Muscle layer of colon (tissue), 2 donors: ENCODE data around the gene SCN3A.

ENCODE experiments used
- H3K27ac ChIP-seq: one replicate; pipeline ENCODE4 v1.7.0; 2013; ENCODE audit warnings: low read depth, mild to moderate bottlenecking, low read length, moderate library complexity
- H3K27me3 ChIP-seq, 2 donors: one replicate each; pipeline ENCODE4 v1.7.0; 2013; ENCODE audit warnings: low read length in 2 of 2, mild to moderate bottlenecking in 2 of 2; ENCODE audit not compliant: insufficient read depth in 2 of 2, control insufficient read depth in 1 of 2
- H3K36me3 ChIP-seq: one replicate; pipeline ENCODE4 v1.7.0; 2013; ENCODE audit warnings: mild to moderate bottlenecking, low read length; ENCODE audit not compliant: insufficient read depth
- H3K4me1 ChIP-seq: one replicate; pipeline ENCODE4 v1.7.0; 2013; ENCODE audit warnings: mild to moderate bottlenecking, low read length; ENCODE audit not compliant: insufficient read depth
- H3K4me3 ChIP-seq, 2 donors: one replicate each; pipeline ENCODE4 v1.7.0; 2013; ENCODE audit warnings: low read length in 2 of 2, low read depth in 1 of 2, mild to moderate bottlenecking in 1 of 2, moderate library complexity in 1 of 2
- H3K9ac ChIP-seq: one replicate; pipeline ENCODE4 v1.7.0; 2013; ENCODE audit warnings: low read length
- H3K9me3 ChIP-seq: one replicate; pipeline ENCODE4 v1.7.0; 2013; ENCODE audit warnings: mild to moderate bottlenecking, low read length
- donor health status: abdominal sarcoma.
- donor health status: Adenocarcinoma of cecum.

The SCN3A gene

GRCh38 chr2:165203689-165204559 lies at the start of gene SCN3A:
Gene SCN3A, minus strand, starts transcription at chr2:165204050. Its CDS starts 27,656 bp downstream, at chr2:165176394.
- H3K27ac ChIP-seq: no peak within 1 kb of the TSS
- H3K9me3 ChIP-seq: no peaks in the 10 kb centered on the region
- no peaks in the 10 kb centered on the region for H3K36me3 ChIP-seq
- no peaks in the 10 kb centered on the region for H3K27me3 ChIP-seq
- no peak within 1 kb of the TSS for H3K9ac ChIP-seq
- no peak within 1 kb of the TSS for H3K4me3 ChIP-seq
- H3K4me1 ChIP-seq: no peaks in the 10 kb centered on the region

GRCh38 chr2:165253178-165253577 lies 49.3 kb upstream of the SCN3A start:
- H3K9ac ChIP-seq: no peak overlapping the region
- H3K4me1 ChIP-seq: no peaks in the 10 kb centered on the region
- H3K27ac ChIP-seq: no peak overlapping the region
- H3K36me3 ChIP-seq: no peaks in the 10 kb centered on the region
- H3K9me3 ChIP-seq: no peaks in the 10 kb centered on the region
- no peak overlapping the region for H3K4me3 ChIP-seq
- H3K27me3 ChIP-seq: no peaks in the 10 kb centered on the region

DNA sequence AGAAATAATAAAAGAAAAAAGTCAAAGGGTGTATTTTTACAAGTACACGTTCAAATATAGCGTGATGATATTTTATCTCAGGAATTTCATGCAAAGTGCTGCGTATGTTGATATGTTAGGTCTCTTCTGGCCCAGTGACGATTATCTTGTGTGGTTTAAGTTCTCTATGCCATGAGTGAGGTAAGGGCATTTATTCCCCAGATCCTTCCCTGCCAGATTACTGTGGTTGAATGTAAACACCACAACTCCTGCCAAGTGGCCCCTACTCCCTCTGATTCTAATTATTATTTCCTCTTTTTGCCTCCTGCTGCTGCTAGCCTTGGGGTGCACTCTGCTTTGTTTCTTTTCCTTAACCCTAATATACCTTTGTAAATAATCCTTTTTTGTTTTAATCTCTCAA lies 47.5 kb upstream of the SCN3A start:
- no peaks in the 10 kb centered on the region for H3K27me3 ChIP-seq
- no peaks in the 10 kb centered on the region for H3K4me1 ChIP-seq
- H3K9ac ChIP-seq: no peak overlapping the region
- H3K27ac ChIP-seq: no peak overlapping the region
- H3K4me3 ChIP-seq: no peak overlapping the region
- H3K36me3 ChIP-seq: no peaks in the 10 kb centered on the region
- no peaks in the 10 kb centered on the region for H3K9me3 ChIP-seq

GRCh38 chr2:165248238-165248637 lies 44.4 kb upstream of the SCN3A start:
- Histone ChIP-seq H3K27ac (no peak overlapping the region), H3K27me3 (no peaks in the 10 kb centered on the region), H3K36me3 (no peaks in the 10 kb centered on the region), H3K9me3 (no peaks in the 10 kb centered on the region), H3K4me1 (no peaks in the 10 kb centered on the region), H3K4me3 (no peak overlapping the region), H3K9ac (no peak overlapping the region)

DNA sequence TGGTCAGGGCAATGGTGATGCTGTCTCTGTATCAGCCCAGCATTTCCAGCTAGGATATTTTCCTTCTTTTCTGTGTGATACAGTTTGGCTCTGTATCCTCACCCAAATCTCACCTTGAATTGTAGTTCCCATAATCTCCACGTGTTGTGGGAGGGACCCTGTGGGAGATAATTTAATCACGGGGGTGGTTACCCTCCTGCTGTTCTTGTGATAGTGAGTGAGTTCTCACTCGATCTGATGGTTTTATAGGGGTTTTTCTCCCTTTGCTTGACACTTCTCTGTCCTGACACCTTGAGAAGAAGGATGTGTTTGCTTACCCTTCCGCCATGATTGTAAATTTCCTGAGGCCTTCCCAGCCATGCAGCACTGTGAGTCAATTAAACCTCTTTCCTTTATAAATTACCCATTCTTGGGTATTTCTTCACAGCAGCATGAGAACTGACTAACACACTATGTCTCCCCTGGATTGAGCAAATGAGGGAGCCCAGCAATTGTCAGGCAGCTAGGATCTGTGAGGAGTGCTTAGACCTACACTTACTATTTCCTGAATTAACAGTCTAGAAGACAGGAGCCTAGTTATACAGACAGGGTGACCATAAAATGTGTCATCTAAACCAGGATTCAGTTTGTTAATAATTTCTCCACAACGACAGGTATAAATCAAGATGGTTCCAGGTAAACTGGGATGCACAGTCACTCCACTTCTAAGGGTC lies 41.4 kb upstream of the SCN3A start:
- no peaks in the 10 kb centered on the region for H3K36me3 ChIP-seq
- H3K27ac ChIP-seq: no peak overlapping the region
- no peaks in the 10 kb centered on the region for H3K9me3 ChIP-seq
- H3K9ac ChIP-seq: no peak overlapping the region
- H3K4me3 ChIP-seq: no peak overlapping the region
- H3K27me3 ChIP-seq: no peaks in the 10 kb centered on the region
- H3K4me1 ChIP-seq: no peaks in the 10 kb centered on the region

DNA sequence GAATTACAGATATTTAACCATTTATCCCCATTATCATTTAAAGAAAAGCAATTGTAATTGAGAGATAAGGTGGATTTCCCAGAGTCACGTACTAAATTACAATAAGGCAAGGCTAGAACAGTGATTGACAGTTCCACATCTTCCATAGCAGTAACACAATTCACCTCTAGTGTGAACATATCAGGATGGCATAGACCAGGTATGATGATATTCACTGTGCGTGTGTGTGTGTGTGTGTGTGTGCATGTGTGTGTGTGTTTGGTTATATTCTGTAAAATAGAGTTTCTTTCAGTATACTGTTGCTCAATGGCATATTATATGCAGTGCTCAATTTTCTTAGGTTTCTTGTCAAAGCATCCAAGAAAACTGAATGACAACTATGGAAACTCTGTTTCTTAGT lies 37.1 kb upstream of the SCN3A start:
- no peaks in the 10 kb centered on the region for H3K36me3 ChIP-seq
- no peak overlapping the region for H3K9ac ChIP-seq
- H3K27me3 ChIP-seq: no peaks in the 10 kb centered on the region
- no peak overlapping the region for H3K4me3 ChIP-seq
- H3K27ac ChIP-seq: no peak overlapping the region
- H3K4me1 ChIP-seq: no peaks in the 10 kb centered on the region
- H3K9me3 ChIP-seq: no peaks in the 10 kb centered on the region

DNA sequence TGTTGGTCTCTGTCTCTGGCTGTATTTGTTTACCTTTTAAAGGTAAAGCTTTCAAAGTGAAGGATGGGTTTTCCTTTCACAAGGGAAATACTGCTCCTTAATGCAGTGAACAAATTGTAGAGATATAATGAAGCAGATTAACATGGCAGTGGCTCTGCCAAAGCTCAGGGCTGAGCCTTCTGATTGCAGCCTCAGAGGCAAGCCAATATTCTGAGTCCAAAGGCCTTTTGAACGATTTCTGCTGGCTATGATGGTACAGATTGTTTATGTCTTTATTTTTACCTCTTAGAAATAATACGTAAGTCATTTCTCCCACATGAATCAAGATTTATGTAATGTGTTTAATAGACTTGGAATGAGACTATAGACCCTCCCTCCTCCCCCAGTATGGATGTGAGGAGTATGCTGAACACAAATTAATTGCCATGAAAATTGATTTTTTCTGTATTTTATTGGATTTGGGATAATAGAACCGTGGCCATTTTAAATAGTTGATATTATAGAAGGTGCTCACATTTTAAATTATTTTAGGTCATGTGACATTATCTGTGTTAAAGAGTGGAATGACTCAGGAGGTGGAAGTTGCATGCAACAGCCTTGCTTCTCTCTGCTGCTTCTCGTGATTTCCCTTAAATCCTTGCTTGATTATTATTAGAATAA lies 36.1 kb upstream of the SCN3A start:
- no peak overlapping the region for H3K27ac ChIP-seq

DNA sequence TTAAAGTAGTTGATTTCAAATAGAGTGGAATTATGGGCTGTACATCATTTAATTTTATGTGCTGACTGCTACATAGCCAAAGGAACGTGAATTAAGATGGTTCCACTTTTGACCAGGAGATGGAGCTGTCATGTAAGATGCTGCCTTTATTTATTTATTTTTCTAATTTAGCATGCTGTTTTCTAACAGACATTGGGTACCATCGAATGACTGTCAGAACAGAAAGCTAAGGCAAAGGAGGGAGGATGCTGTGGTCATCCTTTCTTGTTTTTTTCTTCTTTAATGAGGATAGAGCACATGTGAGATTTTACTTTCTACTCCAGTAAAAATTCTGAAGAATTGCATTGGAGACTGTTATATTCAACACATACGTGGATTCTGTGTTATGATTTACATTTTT lies 35.4 kb upstream of the SCN3A start, which contains the start of gene SCN2A:
Gene SCN2A, plus strand, starts transcription at position 185 of the 400 bp plus-strand sequence. CDS start 56,410 bp downstream, outside the sequence.
- Histone ChIP-seq H3K27ac (no peak within 1 kb of the TSS), H3K9ac (no peak within 1 kb of the TSS), H3K4me3 (no peak within 1 kb of the TSS)

More for the DNA sequence above, 36.1 kb upstream of the SCN3A start:
- Histone ChIP-seq H3K4me3 (no peak overlapping the region), H3K27me3 (no peaks in the 10 kb centered on the region), H3K9me3 (no peaks in the 10 kb centered on the region), H3K4me1 (no peaks in the 10 kb centered on the region), H3K9ac (no peak overlapping the region), H3K36me3 (no peaks in the 10 kb centered on the region)

GRCh38 chr2:165238295-165238694 lies 34.4 kb upstream of the SCN3A start:
- Histone ChIP-seq H3K4me3 (no peak overlapping the region), H3K9ac (no peak overlapping the region), H3K36me3 (no peaks in the 10 kb centered on the region), H3K27ac (no peak overlapping the region), H3K9me3 (no peaks in the 10 kb centered on the region), H3K4me1 (no peaks in the 10 kb centered on the region), H3K27me3 (no peaks in the 10 kb centered on the region)

More for the DNA sequence above, 35.4 kb upstream of the SCN3A start, which contains the start of gene SCN2A:
- no peaks in the 10 kb centered on the region for H3K9me3 ChIP-seq
- H3K27me3 ChIP-seq: no peaks in the 10 kb centered on the region
- H3K4me1 ChIP-seq: no peaks in the 10 kb centered on the region
- H3K36me3 ChIP-seq: no peaks in the 10 kb centered on the region

GRCh38 chr2:165237056-165237455 lies 33.2 kb upstream of the SCN3A start:
- H3K27me3 ChIP-seq: no peaks in the 10 kb centered on the region
- H3K4me1 ChIP-seq: no peaks in the 10 kb centered on the region
- no peak overlapping the region for H3K9ac ChIP-seq
- H3K9me3 ChIP-seq: no peaks in the 10 kb centered on the region
- no peak overlapping the region for H3K27ac ChIP-seq
- no peak overlapping the region for H3K4me3 ChIP-seq
- H3K36me3 ChIP-seq: no peaks in the 10 kb centered on the region

DNA sequence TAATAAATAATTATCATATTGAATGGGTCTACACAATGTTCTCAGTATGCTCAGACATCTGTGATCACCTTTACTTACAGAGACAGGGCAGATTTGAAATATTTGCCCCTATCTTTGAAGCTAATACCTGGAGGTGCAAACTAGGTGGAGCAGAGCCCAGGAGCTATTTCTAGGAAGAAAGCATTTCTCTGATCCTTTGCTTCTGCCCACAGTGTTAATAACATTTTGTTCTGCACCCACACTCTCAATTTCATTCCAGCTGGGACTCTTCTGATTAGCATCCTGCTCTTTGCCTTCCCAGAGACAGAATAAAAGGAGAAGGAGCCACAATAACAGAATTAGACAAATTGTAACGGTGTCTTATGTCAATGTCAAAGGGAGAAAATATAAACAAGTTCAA lies 23.7 kb upstream of the SCN3A start:
- no peaks in the 10 kb centered on the region for H3K36me3 ChIP-seq
- no peak overlapping the region for H3K4me3 ChIP-seq
- no peak overlapping the region for H3K9ac ChIP-seq
- no peak overlapping the region for H3K27ac ChIP-seq
- no peaks in the 10 kb centered on the region for H3K4me1 ChIP-seq
- H3K27me3 ChIP-seq: no peaks in the 10 kb centered on the region
- no peaks in the 10 kb centered on the region for H3K9me3 ChIP-seq
